ENCODE results near the gene KHDC1L.

- no peak for TF ChIP-seq POLR2AphosphoS5 (IDR thresholded peaks at IDR 0.05; ENCODE audit: low read depth)
- no peak for TF ChIP-seq EZH2phosphoT487 (IDR thresholded peaks at IDR 0.05; ENCODE audit: unreplicated experiment)
Observed at GRCh38 chr6:73242001-73242400, 16.7 kb upstream of the KHDC1L start.
